HUES48 (cell line): Measurements from ENCODE around the gene LIMD2.

ENCODE experiments used
- H3K27ac ChIP-seq: one replicate; pipeline ENCODE4 v1.7.0; 2013; ENCODE audit warnings: low read depth, low read length, inconsistent platforms
- H3K27me3 ChIP-seq: 2 replicates; pipeline ENCODE4 v1.6.1; 2013; ENCODE audit warnings: mild to moderate bottlenecking, low read length; ENCODE audit not compliant: control insufficient read depth, insufficient read depth
- H3K36me3 ChIP-seq: 2 replicates; pipeline ENCODE4 v1.6.1; 2013; ENCODE audit warnings: low read length; ENCODE audit not compliant: control insufficient read depth, insufficient read depth
- H3K4me1 ChIP-seq: 2 replicates; pipeline ENCODE4 v1.6.1; 2013; ENCODE audit warnings: mild to moderate bottlenecking, low read length; ENCODE audit not compliant: control insufficient read depth, insufficient read depth
- H3K4me3 ChIP-seq: 2 replicates; pipeline ENCODE4 v1.5.1; 2013; ENCODE audit warnings: mild to moderate bottlenecking, low read depth, low read length
- H3K9ac ChIP-seq: 2 replicates; pipeline ENCODE4 v1.6.1; 2013; ENCODE audit warnings: mild to moderate bottlenecking, low read depth, low read length, moderate library complexity
- H3K9me3 ChIP-seq: 2 replicates; pipeline ENCODE4 v1.6.1; 2013; ENCODE audit warnings: low read length; ENCODE audit not compliant: control insufficient read depth, insufficient read depth

LIMD2 gene

DNA sequence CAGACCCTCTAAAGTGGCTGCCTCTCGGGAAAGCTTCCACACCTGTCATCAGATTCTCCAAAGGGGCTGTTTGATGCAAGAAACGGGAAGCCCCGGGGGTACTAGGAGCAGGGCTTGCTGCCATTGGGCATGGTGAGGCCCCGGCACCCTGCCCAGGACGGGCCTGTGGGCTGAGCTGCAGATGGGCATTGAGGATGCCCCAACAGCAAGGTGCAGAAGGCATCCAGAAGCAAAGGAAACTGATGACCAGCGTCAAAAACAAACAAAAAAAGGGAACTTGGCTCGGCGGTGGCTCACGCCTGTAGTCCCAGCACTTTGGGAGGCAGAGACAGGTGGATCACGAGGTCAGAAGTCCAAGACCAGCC is 1.5 kb upstream of the LIMD2 start:
- Histone ChIP-seq H3K4me1 (peaks cover 16% of the 10 kb centered on the region; the same call in 1 of the 2 replicates), H3K4me3 (peak overlapping the region; percentile 69), H3K36me3 (peaks cover 36% of the 10 kb centered on the region), H3K9ac (peak overlapping the region; percentile 19; the same call in 1 of the 2 replicates), H3K27me3 (no peaks in the 10 kb centered on the region), H3K9me3 (no peaks in the 10 kb centered on the region), H3K27ac (no peak overlapping the region)

- Histone ChIP-seq H3K4me3 (peak overlapping the region; percentile 69), H3K9me3 (no peaks in the 10 kb centered on the region), H3K36me3 (peaks cover 36% of the 10 kb centered on the region), H3K27ac (peak overlapping the region; percentile 88), H3K9ac (peak overlapping the region; percentile 83), H3K4me1 (peaks cover 19% of the 10 kb centered on the region; the same call in 1 of the 2 replicates), H3K27me3 (no peaks in the 10 kb centered on the region)
These were observed 867 bp upstream of the LIMD2 start for GRCh38 chr17:63700528-63701455.

GRCh38 chr17:63698886-63699637 is 863 bp downstream of the LIMD2 start:
- Histone ChIP-seq H3K27ac (peak overlapping the region; percentile 67), H3K9ac (no peak overlapping the region), H3K4me3 (peak overlapping the region; percentile 68), H3K9me3 (no peaks in the 10 kb centered on the region), H3K36me3 (peaks cover 29% of the 10 kb centered on the region), H3K4me1 (peaks cover 24% of the 10 kb centered on the region; the same call in 1 of the 2 replicates), H3K27me3 (no peaks in the 10 kb centered on the region)

DNA sequence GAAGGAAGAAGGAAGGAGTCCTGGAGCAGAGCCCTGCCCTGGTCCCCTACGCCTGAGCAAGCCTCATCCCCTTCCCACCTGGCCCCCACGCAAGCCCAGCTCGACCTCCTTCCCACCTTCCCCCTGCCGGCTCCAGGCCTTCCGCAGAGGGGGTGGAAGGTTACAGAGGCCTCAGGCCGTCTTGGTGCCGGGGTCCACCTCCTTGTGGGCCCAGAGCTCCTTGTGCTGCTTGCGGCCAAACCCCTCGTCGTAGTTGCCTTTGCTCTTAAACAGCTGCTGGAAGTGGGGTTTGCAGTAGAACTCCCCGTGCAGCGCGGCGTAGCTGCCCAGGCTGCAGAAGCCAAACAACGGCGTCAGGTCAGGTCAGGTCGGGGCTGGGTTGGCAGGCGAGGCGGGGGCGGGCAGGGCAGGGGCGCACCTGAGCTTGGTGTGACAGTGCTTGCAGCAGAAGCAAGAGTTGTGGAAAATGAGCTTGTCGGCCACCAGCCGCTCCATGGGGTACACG is 1.5 kb downstream of the LIMD2 start:
- no peaks in the 10 kb centered on the region for H3K9me3 ChIP-seq
- H3K27ac ChIP-seq = peak overlapping the region; percentile 18
- no peaks in the 10 kb centered on the region for H3K27me3 ChIP-seq
- H3K4me1 ChIP-seq = peaks cover 24% of the 10 kb centered on the region; the same call in 1 of the 2 replicates
- peak overlapping the region; percentile 68 for H3K4me3 ChIP-seq
- no peak overlapping the region for H3K9ac ChIP-seq
- peaks cover 29% of the 10 kb centered on the region for H3K36me3 ChIP-seq

DNA sequence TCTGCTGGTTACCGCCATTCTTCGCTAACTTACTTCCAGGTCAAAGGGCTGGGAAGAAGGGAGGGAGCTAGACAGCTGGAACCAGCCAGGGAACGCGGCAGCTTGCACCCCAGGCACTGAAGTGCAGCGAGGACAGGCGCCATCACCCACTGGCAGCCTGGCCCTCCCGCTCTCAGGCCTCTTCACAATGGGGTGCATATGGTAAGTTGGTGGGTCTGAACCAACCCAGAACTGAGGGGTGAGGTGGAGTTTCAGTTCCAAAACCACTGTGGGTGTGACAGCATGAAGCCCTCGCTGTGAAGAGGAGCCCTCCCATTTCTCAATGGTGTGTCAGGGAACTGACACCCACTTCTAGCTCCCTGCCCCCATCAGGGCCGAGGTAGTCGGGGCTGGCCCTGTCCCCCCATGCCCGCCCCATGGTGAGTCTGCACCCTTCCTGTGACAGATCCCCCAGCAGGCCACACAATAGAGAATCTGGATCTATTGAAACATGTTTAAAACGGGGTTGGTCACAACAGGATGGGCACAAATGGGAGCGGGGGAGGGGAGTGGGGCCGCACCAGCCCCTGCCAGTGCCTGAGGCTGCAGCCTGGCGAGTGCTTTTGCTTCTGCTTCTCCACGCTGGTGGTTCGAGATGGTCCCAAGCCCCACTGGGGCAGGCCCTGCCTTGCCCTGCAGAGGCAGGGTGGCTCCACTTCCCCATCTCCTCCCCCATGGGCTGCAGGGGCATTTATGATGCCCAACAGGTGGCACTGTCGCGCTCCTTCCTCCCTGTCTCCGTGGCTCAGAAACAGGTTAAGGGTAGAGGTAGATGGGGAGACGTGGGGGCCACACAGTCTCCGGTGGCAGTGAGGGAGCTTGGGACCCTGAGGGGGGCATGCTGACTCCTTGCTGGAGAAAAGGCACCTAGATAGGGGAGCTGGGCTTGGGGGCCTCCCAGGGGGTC is 2.3 kb downstream of the LIMD2 start:
- Histone ChIP-seq H3K4me1 (peaks cover 24% of the 10 kb centered on the region; the same call in 1 of the 2 replicates), H3K9me3 (no peaks in the 10 kb centered on the region), H3K4me3 (0 out of 2 replicates have a peak overlapping the region, but pooled peaks have one; percentile 68), H3K9ac (no peak overlapping the region), H3K36me3 (peaks cover 27% of the 10 kb centered on the region), H3K27ac (peak overlapping the region; percentile 39), H3K27me3 (no peaks in the 10 kb centered on the region)

GRCh38 chr17:63696381-63696961 is 3.5 kb downstream of the LIMD2 start:
- Histone ChIP-seq H3K36me3 (peaks cover 34% of the 10 kb centered on the region), H3K4me3 (no peak overlapping the region), H3K27ac (peak overlapping the region; percentile 39)

DNA sequence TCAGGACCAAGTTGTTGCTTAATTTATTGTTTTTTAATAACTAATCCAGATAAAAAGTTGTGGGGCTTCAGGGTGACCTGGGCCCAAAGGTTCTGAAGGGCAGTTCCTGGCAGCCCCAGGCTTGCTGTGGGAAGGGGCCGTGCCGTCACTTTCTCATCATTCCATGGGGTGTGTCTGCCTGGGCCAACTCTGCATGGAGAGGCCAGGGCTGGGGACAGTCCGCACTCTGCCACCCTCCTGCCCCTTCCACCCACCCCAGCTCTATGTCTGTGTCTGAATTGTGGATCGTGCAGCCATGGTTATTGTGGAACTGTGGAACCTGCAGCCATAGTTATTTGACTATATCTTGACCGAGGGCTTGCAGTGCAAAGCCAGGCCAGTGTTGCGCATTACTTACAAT is 4.0 kb downstream of the LIMD2 start:
- H3K4me3 ChIP-seq = no peak overlapping the region
- no peak overlapping the region for H3K9ac ChIP-seq
- peaks cover 40% of the 10 kb centered on the region for H3K36me3 ChIP-seq
- H3K4me1 ChIP-seq = peaks cover 20% of the 10 kb centered on the region; the same call in 1 of the 2 replicates
- H3K27ac ChIP-seq = no peak overlapping the region
- no peaks in the 10 kb centered on the region for H3K27me3 ChIP-seq
- no peaks in the 10 kb centered on the region for H3K9me3 ChIP-seq

More at GRCh38 chr17:63696381-63696961, 3.5 kb downstream of the LIMD2 start:
- Histone ChIP-seq H3K27me3 (no peaks in the 10 kb centered on the region), H3K9me3 (no peaks in the 10 kb centered on the region), H3K9ac (no peak overlapping the region), H3K4me1 (peaks cover 23% of the 10 kb centered on the region; the same call in 1 of the 2 replicates)

GRCh38 chr17:63694950-63695773 is 4.8 kb downstream of the LIMD2 start:
- no peaks in the 10 kb centered on the region for H3K9me3 ChIP-seq
- no peak overlapping the region for H3K4me3 ChIP-seq
- peaks cover 20% of the 10 kb centered on the region; the same call in 1 of the 2 replicates for H3K4me1 ChIP-seq
- no peak overlapping the region for H3K27ac ChIP-seq
- H3K36me3 ChIP-seq = peaks cover 47% of the 10 kb centered on the region
- no peaks in the 10 kb centered on the region for H3K27me3 ChIP-seq
- H3K9ac ChIP-seq = no peak overlapping the region

- no peaks in the 10 kb centered on the region for H3K27me3 ChIP-seq
- H3K9ac ChIP-seq = no peak overlapping the region
- H3K36me3 ChIP-seq = peaks cover 55% of the 10 kb centered on the region
- H3K9me3 ChIP-seq = no peaks in the 10 kb centered on the region
- peaks cover 20% of the 10 kb centered on the region; the same call in 1 of the 2 replicates for H3K4me1 ChIP-seq
- H3K27ac ChIP-seq = peak overlapping the region; percentile 43
- no peak overlapping the region for H3K4me3 ChIP-seq
These were observed 5.5 kb downstream of the LIMD2 start for GRCh38 chr17:63694229-63694949.
